Activated T-cell treated with anti-CD3 and anti-CD28 coated beads, Interleukin-2, amount 50 U/mL, for 24 hours (primary cell): ENCODE data around the gene CPSF6.
A peak's percentile ranks its signal among the peaks of the same experiment; 100 is the strongest.
"Not testable (repeated sequence)": the region's sequence is repeated elsewhere in the genome, so short reads cannot be mapped to it uniquely, and the experiment has no call there.

Source experiments
- DNase-seq: peaks from one replicate; pipeline ENCODE4 v3.0.0-alpha.2; 2020
- H3K27ac Mint-ChIP-seq: 2 replicates; pipeline ENCODE4 v1.8.0; 2020; ENCODE audit warnings: mild to moderate bottlenecking, mixed read lengths
- H3K27me3 Mint-ChIP-seq: 2 replicates; pipeline ENCODE4 v1.8.0; 2020; ENCODE audit warnings: mixed read lengths
- H3K36me3 Mint-ChIP-seq: 2 replicates; pipeline ENCODE4 v1.8.0; 2020; ENCODE audit warnings: low read depth, mixed read lengths
- H3K4me1 Mint-ChIP-seq: 2 replicates; pipeline ENCODE4 v1.8.0; 2020; ENCODE audit warnings: low read depth, mixed read lengths
- H3K4me3 Mint-ChIP-seq: 2 replicates; pipeline ENCODE4 v1.8.0; 2020; ENCODE audit warnings: mild to moderate bottlenecking, moderate library complexity, mixed read lengths
- H3K9me3 Mint-ChIP-seq: 2 replicates; pipeline ENCODE4 v1.8.0; 2020; ENCODE audit warnings: mixed read lengths

Gene CPSF6

DNA sequence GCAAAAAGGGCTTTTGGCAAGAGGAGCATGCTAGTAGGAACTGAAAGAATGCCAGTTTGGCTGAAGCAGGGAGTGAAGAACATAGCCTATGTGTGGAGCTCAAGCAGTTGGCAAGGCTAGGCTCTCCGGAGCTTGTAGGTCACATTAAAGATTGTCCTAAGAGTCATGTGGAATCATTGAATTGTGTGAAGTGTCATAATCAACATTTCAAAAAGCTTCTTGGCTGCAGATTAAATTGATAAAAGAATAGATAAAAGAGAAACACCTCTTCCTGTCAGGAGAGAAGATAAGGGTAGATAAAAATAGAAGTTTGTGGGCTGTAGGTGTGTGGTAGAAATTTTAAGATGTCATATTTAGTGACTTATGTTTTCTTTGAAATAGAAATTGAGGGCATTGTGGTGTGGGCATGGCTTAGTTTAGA is 36.1 kb downstream of the CPSF6 start:
- H3K9me3 Mint-ChIP-seq: no peaks in the 10 kb centered on the region
- peaks cover 37% of the 10 kb centered on the region for H3K36me3 Mint-ChIP-seq
- DNase-seq: no peak
- peak overlapping the region; percentile 24 for H3K27ac Mint-ChIP-seq
- no peak overlapping the region for H3K4me3 Mint-ChIP-seq
- peaks cover 50% of the 10 kb centered on the region for H3K4me1 Mint-ChIP-seq
- H3K27me3 Mint-ChIP-seq: no peaks in the 10 kb centered on the region

DNA sequence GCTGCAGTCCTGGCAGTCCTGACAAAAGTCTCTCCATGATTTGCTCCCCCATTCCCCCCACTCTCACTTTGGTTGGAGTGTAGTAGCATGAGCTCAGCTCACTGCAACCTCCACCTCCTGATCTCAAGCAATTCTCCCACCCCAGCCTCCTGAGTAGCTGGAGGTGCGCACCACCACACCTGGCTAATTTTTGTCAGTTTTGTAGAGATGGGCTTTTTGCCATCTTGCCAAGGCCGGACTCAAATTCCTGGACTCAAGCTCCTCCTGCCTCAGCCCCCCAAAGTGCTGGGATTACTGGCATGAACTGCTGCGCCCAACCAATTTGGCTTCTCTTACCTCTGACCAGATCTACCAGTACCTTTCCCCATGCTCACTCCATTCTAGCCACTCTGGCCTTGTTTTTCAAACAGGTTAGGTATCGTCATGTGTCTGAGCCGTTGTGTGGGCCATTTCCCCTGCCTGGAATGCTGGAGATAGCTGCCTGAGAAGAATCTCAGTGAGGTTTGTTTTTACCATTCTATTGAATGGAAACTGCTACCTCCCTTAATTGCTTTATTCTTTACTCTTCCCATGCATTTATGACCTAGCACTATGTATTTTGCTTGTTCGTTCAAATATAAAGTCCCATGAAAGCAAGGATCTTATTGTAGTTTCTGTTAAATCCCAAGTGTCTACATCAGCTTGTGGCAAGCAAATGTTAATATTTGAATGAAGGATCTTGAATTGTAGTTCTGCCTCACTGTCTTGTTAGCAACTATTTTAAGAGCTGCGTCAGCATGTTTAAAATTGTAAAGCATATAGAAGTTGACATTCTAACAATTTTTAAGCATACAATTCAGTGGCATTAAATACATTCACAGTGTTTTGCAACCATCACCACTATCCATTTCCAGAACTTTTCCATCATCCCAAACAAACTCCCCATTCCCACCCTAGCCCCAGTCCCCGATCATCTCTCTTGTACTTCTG is 39.7 kb downstream of the CPSF6 start:
- Mint-ChIP-seq H3K27me3 (no peaks in the 10 kb centered on the region), H3K36me3 (peaks cover 4% of the 10 kb centered on the region), H3K9me3 (no peaks in the 10 kb centered on the region), H3K27ac (peak overlapping the region; percentile 31), H3K4me1 (peaks cover 34% of the 10 kb centered on the region), H3K4me3 (no peak overlapping the region)
- no peak for DNase-seq

DNA sequence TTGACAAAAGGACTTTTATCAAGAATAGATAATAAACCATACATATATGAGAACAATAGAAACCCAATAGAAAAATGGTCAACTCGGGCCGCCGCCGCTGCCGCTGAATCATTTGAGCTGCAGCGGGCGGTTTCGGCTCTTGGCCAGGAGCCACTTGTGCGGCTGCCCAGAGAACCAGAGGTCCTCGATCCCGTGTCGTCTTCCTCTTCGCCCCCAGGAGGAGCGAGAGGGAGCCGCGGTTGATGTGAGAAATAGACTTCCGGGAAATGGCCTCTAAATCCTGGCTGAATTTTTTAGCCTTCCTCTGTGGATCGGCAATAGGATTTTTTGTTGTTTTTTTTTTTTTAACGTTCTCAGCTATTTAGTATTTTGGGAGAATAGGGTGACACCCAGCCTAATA is 44.8 kb downstream of the CPSF6 start:
- peaks cover 20% of the 10 kb centered on the region for H3K4me1 Mint-ChIP-seq
- DNase-seq: peak; percentile 44
- H3K9me3 Mint-ChIP-seq: no peaks in the 10 kb centered on the region
- peak overlapping the region; percentile 1 for H3K27ac Mint-ChIP-seq
- peaks cover 12% of the 10 kb centered on the region for H3K27me3 Mint-ChIP-seq
- no peaks in the 10 kb centered on the region for H3K36me3 Mint-ChIP-seq
- peak overlapping the region; percentile 59 for H3K4me3 Mint-ChIP-seq

DNA sequence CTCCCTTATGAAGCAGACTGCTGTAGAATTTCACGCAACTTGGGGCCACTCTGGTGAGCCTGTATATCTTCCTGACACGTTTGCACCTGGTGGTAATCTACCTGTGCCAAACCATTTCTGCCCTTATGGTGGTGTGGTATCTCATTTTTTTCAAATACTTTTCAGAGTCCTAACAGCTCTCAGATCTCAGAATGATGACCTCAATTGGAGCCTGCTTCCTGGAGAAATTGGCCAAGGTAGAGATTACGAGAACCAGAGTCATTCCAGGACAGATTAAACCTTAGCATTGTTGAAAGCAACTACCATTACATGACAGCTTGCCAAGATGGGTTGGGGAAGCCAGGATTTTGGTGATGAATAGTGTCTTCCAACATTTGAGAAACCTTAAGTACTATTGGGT is 48.2 kb downstream of the CPSF6 start:
- H3K36me3 Mint-ChIP-seq: no peaks in the 10 kb centered on the region
- peaks cover 25% of the 10 kb centered on the region for H3K4me1 Mint-ChIP-seq
- no peak overlapping the region for H3K4me3 Mint-ChIP-seq

DNA sequence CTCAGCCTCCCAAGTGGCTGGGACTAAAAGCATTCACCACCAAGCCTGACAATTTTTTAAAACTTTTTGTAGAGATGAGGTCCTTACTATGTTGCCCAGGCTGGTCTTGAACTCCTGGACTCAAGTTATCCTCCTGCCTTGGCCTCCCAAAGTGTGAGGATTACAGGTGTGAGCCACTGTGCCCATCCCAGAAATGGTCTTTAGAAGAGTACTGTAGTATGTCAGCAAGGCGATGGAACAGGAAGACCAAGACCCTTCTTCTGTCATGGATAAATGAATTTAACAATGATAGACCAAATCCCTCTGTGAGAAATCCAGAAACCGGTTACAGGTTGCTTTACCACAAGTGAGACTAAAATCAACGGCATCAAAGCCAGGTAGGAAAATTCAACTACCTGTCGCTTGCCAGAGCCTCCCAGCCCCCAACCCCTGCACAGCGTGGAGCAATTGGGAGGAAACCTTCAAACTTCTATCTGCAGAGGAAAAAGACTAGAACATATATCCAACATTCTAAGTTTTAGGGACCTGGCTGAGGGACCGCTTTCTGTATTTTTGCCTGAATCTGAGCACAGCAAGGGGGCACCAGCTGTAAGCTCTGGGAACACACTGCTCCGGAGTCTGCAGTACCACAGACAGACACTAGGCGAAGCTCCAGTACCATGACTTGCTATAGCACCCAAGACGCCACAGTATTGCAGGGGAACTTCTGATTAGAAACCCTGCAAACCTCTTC is 51.3 kb downstream of the CPSF6 start:
- H3K4me3 Mint-ChIP-seq: no peak overlapping the region

More for the DNA sequence above, 48.2 kb downstream of the CPSF6 start:
- DNase-seq: no peak
- Mint-ChIP-seq H3K27me3 (peaks cover 31% of the 10 kb centered on the region), H3K9me3 (no peaks in the 10 kb centered on the region), H3K27ac (no peak overlapping the region)

DNA sequence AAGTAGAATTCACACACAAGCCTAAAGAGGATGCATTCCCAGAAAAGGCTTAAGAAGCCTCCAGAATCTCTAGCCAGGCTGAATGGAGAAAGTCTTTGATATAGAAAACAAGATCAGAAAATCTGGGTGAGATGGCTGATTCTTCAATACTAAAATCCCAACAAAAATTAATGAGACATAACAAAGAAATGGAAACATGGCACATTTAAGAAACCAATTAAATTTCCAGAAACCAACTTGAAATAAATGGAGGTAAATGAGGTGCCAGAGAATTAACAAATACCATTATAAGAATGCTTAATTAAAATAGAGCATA is 51.9 kb downstream of the CPSF6 start:
- Mint-ChIP-seq H3K9me3 (no peaks in the 10 kb centered on the region), H3K4me3 (no peak overlapping the region), H3K27ac (no peak overlapping the region), H3K36me3 (no peaks in the 10 kb centered on the region), H3K4me1 (peaks cover 5% of the 10 kb centered on the region), H3K27me3 (peaks cover 45% of the 10 kb centered on the region)
- no peak for DNase-seq

More for the DNA sequence above, 51.3 kb downstream of the CPSF6 start:
- peaks cover 5% of the 10 kb centered on the region for H3K4me1 Mint-ChIP-seq
- H3K27ac Mint-ChIP-seq: no peak overlapping the region
- DNase-seq: peak; percentile 76
- H3K36me3 Mint-ChIP-seq: no peaks in the 10 kb centered on the region
- no peaks in the 10 kb centered on the region for H3K9me3 Mint-ChIP-seq
- peaks cover 48% of the 10 kb centered on the region for H3K27me3 Mint-ChIP-seq

DNA sequence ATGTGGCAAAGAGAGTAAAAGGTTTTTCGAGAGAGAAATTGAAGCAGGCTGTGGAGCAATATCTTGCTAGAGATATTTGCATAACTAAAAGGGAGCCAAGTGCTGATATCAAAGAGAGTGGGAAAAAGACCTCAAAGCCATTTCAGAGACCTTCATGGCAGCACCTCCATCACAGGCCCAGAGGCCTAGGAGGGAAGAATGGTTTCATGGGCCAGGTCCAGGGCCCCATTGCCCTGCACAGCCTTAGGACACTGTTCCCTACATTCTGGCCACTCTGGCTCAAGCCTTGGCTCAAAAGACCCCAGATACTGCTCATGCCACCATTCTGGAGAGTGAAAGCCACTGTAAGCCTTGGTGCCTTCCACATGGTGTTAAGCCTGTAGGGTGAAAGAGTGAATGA is 58.8 kb downstream of the CPSF6 start:
- Mint-ChIP-seq H3K36me3 (no peaks in the 10 kb centered on the region), H3K4me1 (peaks cover 3% of the 10 kb centered on the region), H3K4me3 (no peak overlapping the region), H3K27ac (no peak overlapping the region), H3K27me3 (peaks cover 14% of the 10 kb centered on the region), H3K9me3 (no peaks in the 10 kb centered on the region)
- no peak for DNase-seq

DNA sequence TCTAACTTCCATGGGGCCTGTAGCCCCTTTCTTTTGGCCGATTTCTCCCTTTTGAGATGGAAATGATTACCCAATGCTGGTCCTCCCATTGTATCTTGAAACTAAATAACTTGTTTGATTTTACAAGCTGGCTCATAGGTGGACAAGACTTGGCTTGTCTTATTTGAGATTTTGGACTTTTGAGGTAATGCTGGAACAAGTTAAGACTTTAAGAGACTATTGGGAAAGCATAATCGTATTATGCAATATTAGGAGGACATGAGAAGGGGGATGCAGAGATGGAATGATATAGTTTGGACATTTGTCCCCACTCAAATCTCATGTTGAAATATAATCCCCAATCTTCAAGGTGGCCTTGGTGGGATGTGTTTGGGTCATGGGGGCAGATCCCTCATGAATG is 59.6 kb downstream of the CPSF6 start:
- H3K27ac Mint-ChIP-seq: no peak overlapping the region
- H3K36me3 Mint-ChIP-seq: no peaks in the 10 kb centered on the region
- H3K27me3 Mint-ChIP-seq: peaks cover 8% of the 10 kb centered on the region
- peaks cover 3% of the 10 kb centered on the region for H3K4me1 Mint-ChIP-seq
- no peak for DNase-seq
- no peak overlapping the region for H3K4me3 Mint-ChIP-seq
- peaks cover 3% of the 10 kb centered on the region for H3K9me3 Mint-ChIP-seq

DNA sequence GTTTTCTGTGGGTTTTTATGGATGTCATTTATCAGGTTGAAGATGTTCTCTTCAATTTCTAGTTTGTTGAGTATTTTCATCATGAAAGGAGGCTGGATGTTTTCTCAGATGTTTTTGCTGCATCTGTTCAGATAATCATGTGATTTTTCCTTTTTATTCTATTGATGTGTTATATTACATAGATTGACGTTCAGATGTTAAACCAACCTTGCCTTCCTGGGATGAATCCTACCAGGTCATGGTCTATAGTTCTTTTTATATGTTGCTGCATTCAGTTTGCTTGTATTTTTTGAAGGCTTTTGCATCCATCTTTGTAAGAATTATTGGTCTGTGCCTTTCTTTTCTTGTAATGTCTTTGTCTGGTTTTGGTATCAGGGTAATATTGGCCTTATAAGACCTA is 64.9 kb downstream of the CPSF6 start:
- peaks cover 3% of the 10 kb centered on the region for H3K27me3 Mint-ChIP-seq
- H3K9me3 Mint-ChIP-seq: peaks cover 18% of the 10 kb centered on the region
- no peaks in the 10 kb centered on the region for H3K36me3 Mint-ChIP-seq
- H3K4me1 Mint-ChIP-seq: peaks cover 3% of the 10 kb centered on the region
- no peak overlapping the region for H3K4me3 Mint-ChIP-seq
- H3K27ac Mint-ChIP-seq: no peak overlapping the region
- no peak for DNase-seq

DNA sequence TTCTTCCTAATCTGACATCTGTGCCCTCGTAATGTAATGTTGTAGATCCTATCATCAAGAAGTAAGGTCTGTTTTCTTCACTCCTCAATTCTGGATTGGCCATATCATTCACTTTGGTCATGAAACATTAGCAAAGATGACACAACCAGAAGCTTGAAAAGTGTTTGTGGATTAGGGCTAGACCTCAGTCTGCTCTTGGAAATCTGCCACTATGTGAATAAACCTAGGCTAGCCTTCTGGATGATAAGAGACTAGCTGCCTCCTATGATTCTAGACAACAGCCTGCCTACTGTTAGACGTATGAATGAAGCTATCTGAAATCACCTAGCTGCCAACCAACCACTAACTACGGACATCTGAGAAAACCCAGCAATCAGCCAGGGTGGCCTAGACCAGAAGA is 70.1 kb downstream of the CPSF6 start:
- H3K4me3 Mint-ChIP-seq: no peak overlapping the region
- peaks cover 1% of the 10 kb centered on the region for H3K27me3 Mint-ChIP-seq
- no peak for DNase-seq
- no peaks in the 10 kb centered on the region for H3K36me3 Mint-ChIP-seq
- no peaks in the 10 kb centered on the region for H3K4me1 Mint-ChIP-seq
- peaks cover 10% of the 10 kb centered on the region for H3K9me3 Mint-ChIP-seq
- H3K27ac Mint-ChIP-seq: no peak overlapping the region

DNA sequence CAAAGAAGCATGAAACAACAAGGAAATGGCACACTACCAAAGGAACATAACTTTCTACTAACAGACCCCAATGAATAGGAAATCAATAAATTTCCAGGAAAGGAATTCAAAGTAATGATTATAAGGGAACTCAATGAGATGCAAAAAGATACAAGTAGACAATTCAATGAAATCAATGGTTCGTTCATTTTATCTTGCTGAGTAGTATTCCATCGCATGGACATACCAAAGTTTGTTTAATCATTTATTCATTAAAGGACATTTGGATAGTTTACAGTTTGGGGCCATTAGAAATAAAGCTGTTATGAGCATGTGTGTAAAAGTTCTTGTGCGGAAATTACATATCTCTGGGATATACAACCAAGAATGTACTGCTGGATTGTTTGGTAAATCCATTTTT is 73.8 kb downstream of the CPSF6 start:
- H3K4me3 Mint-ChIP-seq: no peak overlapping the region
- peaks cover 15% of the 10 kb centered on the region for H3K9me3 Mint-ChIP-seq
- H3K36me3 Mint-ChIP-seq: no peaks in the 10 kb centered on the region
- no peak overlapping the region for H3K27ac Mint-ChIP-seq
- H3K4me1 Mint-ChIP-seq: no peaks in the 10 kb centered on the region
- no peaks in the 10 kb centered on the region for H3K27me3 Mint-ChIP-seq
- DNase-seq: no peak

DNA sequence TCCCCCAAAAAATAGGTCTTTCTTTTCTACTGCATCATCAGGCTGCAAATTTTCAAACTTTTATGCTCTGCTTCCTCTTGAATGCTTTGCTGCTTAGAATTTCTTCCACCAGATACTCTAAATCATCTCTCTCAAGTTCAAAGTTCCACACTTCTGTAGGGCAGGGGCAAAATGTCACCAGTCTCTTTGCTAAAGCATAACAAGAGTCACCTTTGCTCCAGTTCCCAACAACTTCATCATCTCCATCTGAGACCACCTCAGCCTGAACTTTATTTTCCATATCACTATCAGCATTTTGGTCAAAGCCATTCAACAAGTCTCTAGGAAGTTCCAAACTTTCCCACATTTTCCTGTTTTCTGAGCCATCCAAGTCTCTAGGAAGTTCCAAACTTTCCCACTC is 77.4 kb downstream of the CPSF6 start:
- not testable (repeated sequence) for H3K27ac Mint-ChIP-seq

DNA sequence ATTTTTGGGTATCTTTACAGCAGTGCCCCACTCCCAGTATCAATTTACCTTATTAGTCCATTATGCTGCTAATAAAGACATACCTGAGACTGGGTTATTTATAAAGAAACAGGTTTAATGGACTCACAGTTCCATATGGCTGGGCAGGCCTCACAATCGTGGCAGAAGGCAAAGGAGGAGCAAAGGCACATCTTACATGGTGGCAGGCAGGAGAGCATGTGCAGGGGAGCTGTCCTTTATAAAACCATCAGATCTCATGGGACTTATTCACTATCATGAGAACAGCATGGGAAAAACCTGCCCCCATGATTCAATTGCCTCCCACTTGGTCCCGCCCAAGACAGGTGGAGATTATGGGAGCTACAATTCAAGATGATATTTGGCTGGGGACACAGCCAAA is 77.9 kb downstream of the CPSF6 start:
- H3K27ac Mint-ChIP-seq, H3K4me1 Mint-ChIP-seq, DNase-seq, H3K36me3 Mint-ChIP-seq, H3K4me3 Mint-ChIP-seq, H3K27me3 Mint-ChIP-seq: not testable (repeated sequence)
- peaks cover 15% of the 10 kb centered on the region for H3K9me3 Mint-ChIP-seq

More for the DNA sequence above, 77.4 kb downstream of the CPSF6 start:
- not testable (repeated sequence) for H3K27me3 Mint-ChIP-seq, DNase-seq, H3K36me3 Mint-ChIP-seq, H3K4me3 Mint-ChIP-seq, H3K4me1 Mint-ChIP-seq
- H3K9me3 Mint-ChIP-seq: peaks cover 15% of the 10 kb centered on the region

DNA sequence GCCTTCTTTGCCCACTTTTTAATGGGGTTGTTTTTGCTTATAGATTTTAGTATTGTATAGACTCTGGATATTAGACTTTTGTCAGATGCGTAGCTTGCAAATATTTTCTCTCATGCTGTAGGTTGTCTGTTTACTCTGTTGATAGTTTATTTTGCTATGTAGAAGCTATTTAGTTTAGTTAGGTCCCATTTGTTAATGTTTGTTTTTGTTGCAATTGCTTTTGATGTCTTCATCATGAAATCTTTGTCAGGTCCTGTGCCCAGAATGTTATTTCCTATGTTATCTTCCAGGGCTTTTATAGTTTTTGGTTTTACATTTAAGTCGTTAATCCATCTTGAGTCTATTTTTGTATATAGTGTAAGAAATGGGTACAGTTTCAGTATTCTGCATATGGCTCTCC is 78.9 kb downstream of the CPSF6 start:
- Mint-ChIP-seq H3K9me3 (peaks cover 15% of the 10 kb centered on the region), H3K4me1 (no peaks in the 10 kb centered on the region), H3K4me3 (no peak overlapping the region), H3K27me3 (peaks cover 3% of the 10 kb centered on the region), H3K36me3 (no peaks in the 10 kb centered on the region), H3K27ac (no peak overlapping the region)
- DNase-seq: no peak

DNA sequence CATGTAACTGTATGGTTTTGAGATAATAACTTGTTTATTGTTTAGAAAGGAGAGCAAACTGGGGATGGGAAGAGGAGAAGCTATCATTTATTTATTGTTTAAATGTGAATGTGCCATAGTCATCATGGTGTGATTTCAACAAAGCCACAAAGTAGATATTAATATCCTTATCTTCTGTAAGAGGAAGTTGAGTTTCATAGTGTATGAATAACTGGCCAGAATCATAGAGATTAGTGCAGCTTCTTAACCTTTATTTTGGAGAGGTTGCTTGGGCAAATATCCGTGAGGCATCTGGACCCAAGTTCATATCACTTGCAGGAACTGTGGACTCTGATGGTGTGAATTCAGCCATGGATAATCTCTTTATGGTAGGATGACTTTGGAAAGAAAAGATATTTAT is 82.0 kb downstream of the CPSF6 start:
- H3K4me1 Mint-ChIP-seq: peaks cover 4% of the 10 kb centered on the region
- H3K27me3 Mint-ChIP-seq: peaks cover 3% of the 10 kb centered on the region
- H3K4me3 Mint-ChIP-seq: no peak overlapping the region
- DNase-seq: no peak
- H3K27ac Mint-ChIP-seq: no peak overlapping the region
- H3K36me3 Mint-ChIP-seq: no peaks in the 10 kb centered on the region
- H3K9me3 Mint-ChIP-seq: peaks cover 7% of the 10 kb centered on the region
